Measurements from ENCODE around the gene PSMG4.

Gene PSMG4

DNA sequence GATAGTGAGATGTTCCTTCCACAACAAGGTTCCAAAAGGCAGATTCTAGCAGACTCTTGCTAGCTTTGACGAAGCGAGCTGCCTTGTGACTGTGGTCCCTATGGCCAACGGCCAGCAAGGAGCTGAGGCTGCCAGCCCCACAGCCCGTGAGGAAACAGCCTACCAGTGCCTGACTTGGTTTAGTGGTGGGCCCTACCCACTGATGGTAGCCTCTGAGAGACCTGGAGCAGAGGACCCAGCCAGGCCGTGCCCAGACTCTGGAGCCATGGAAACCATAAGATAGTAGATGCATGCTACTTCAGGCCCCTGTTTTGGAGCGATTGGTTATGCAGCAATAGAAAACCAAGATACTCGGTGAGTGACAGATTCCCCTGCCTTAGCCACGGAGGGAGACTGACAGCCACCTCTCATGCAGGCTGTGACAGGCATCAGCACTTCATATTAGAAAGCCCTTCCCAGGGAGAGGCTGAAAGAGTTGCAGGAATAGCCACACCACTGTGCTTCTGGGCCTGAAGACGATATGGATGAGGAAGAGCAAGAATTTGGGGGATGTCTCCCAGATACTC, 19.2 kb downstream of the PSMG4 start:
- no peak for DNase-seq

DNA sequence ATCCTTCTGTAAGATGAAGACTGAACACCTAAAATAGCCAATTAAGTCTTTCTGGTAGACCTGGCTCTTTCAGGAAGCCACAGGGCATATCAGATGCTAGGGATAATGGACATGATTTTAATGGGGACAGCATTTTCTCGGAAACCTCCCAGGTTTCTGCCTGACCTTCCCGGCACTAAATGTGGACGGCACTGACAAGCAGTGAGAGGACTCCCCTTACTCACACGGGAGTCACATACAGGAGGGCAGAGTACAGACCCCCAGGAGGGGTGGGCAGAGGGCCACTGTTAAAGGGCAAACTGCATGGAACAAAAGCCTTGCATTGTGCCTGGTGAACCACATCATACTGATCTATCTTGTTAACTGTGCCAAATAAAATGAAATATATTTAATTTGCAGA, 19.9 kb downstream of the PSMG4 start:
- DNase-seq: no peak

DNA sequence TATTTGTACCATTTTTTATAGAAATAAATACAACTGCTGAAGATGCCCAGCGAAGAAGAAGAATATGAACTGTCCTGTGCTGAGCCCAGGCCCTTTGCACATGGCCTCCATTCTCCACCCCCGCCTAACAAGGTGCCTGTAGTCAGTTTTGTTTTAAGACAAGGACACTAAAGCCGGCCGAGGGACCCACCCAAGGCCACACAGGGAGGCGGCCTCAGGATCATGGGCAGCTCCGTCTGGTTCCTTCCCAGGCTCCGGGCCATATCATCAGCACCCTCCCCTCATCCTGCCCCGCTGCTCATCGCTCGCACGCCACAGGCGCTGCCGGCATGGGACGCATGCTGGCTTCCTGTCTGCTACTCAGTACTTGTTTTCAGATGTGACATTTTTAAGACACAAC, 21.3 kb downstream of the PSMG4 start:
- no peak for DNase-seq

DNA sequence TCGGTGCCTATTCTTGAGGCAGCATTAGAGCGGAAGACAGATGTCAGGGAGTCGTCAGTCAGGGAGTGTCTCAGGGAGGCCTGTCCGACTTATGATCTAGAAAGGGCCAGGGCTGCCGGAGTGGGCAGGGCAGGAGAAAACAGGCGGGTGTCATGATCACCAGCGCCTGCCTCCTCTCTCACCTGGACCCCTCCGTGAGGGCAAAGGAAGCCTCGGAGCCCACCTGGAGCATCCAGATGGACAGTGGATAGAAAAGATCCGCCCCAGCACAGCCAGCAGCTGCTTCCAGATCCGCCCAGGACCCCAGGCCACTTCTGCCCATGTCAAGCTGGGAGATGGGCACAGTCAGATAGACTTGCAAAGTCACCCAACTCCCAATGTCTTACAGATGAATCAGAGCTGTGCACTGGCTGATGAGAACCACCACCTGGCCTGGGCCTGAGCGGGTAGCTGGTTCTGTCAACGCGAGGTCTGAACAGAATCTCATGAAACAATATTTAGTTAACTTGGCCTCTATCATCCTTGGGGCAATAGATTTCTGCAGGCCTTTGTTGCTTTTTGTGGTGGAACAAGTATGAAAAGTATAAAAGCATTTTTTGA, 22.2 kb downstream of the PSMG4 start:
- DNase-seq: no peak

DNA sequence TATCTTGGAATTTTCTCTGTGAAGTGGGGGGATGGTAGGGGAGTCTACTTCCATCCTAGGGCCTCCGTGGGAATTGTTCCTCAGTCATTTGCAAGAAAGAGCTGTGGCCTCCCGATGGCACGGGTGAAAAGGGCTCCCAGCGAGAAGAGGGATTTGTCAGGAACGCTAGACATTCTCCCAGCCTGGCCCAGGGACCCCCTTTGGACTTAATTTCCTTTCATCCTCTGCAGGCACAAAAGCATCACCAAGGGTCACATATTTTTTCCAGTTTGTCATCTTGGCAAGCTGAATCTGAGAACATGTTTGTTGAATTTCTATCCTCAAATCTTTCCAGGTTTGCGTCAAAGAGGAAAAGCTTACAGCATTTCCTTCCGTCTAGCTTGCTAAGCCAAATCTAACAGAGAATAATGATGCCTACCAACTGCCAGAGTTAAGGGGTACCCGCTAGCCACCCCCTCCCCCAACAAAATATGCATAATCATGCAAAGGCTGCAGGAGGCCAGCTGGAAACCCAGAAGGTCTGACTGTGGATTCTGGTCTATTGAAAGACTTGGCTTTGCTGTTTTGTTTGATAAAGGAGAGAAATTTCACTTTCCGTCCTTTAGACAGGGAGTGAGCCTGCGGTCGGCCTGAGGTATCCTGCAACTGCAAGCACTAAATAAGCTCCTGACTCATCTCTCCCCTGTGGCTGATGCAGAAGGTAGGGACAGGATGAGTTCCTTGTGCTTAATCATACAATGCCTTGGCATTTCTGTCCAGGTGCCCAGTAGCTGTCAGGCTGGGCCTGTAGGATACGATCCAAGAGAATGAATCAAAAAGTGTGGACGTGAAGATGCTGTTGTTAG, 23.1 kb downstream of the PSMG4 start:
- no peak for DNase-seq

DNA sequence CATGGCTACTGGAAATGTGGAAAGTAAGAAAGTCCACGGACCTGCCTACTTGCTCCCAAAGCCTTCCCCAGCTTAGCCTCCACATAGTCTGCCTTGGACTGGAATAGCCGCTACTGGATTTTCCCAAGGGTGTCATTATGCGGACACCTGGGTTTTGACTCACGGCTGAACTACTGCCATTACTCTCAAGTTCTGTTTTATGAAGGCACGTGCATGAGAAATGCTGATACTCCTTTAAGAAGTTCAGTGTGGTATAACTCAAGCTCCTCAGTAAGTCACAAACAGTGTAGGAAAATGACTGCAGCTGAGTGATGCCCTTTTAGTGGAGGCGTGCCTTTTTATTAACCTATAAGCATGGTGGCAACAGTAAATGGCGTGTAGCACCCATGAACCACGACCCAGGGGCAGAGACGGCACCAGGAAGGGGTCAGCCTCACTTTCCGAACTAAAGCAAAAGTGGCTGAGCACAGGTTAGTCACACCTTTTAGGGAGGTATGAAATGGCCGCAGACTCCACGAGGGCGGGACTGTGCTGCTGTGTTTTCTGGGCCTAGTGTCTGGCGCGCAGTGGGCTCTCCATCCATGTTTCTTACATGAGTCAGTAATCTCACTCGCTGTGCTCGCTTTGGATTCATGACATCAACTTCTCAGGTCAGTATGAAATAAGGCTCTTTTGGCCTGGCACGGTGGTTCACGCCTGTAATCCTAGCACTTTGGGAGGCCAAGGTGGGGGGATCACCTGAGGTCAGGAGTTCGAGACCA, 23.9 kb downstream of the PSMG4 start:
- DNase-seq: no peak

DNA sequence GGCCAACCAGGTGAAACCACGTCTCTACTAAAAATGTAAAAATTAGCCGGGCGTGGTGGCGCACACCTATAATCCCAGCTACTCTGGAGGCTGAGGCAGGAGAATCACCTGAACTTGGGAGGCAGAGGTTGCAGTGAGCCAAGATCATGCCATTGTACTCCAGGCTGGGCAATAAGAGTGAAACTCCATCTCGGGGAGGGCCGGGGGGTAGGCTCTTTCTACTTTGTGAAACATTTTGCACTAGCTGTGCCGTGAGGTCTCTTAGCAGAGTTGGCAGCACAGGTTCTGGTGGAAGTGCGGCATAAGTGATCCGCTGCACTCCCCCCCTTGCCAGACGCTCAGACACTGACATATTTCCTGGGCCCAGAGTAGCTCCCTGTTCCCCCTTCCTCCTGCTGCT, 24.5 kb downstream of the PSMG4 start:
- no peak for DNase-seq

DNA sequence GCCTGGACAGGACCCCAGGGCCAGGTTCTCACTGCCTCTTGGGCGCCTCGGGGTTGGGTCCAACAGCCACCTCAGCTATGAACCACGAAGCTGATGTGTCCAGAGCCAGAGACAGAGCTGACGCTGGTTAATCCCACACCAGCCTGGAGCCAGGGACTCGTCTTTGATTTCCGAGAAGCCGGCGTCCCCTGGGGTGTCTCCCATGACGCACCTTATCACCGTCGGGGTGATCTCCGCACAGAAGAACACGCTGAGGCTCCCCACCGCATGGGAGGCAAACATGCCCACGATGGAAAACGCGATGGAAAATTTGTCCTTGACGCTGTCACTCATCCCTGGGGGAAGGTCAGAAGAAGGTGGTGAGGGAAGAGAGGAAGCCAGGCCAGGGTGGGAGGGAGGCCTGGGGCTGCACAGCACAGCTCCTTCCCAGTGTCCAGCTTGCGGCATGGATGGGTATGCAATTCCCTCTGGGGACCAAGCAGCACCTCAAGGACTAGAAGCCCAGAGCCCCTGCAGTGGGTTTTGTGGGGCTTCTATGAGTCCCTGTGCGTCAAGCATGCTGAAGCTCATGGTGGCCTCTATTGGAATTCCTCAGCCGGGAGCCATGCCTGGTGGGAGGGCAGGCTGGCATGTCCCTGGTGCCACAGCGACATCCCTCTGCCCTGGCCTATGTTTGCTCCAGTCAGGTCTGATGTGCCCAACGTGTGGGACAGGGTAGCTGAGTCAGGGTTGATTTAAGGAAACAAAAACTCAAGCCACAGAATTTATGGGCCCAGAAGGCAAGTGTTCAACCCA, 25.1 kb downstream of the PSMG4 start:
- DNase-seq: no peak

DNA sequence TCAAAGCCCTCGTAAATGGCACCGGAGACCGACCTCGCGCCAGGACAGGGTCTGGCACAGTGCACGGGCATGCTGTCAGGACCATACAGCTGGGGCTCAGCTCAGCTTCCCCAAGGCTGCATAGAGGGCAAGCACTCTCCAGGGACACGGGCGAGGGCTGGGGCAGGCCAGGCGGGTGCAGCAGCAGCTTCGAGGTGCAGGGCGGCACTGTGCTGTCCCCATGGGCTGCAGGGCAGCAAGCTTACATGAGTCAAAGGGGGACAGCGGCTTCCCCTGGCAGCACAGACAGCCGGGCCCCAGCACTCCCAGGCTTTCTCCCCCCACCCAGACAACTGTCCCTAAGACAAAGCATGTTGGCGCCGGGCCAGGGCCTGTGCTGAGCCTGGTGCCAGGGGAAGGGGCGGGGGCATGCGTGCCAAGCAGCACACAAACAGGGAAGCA, 25.7 kb downstream of the PSMG4 start:
- DNase-seq: no peak

DNA sequence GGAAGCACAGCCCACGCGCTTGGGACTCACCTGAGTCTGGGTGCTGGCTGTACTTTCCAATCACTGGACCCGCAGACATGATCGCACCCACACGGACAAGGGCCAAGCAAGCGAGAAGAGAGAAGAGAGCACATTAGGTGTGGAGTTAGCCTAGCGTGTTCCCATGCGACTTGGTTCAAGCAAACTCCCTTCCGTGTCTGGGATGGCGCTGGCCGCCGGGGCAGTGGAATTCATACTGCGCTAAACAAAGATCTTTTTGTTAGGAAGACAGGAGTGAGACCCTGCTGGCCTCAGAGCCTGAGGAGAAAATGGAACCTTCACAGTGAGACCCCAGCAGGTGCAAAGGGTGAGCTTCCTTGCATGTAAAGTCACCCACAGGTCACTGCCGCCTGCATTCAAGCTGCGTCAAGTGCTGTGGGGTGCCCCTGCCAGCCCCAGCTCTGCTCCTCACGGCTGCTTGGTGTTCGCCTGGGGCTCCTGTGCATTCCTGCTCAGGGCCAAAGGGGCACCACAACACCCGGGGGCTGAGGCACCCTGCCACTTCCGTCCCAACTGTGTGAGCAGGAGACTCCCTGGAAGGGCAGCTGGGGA, 26.4 kb downstream of the PSMG4 start:
- no peak for DNase-seq

DNA sequence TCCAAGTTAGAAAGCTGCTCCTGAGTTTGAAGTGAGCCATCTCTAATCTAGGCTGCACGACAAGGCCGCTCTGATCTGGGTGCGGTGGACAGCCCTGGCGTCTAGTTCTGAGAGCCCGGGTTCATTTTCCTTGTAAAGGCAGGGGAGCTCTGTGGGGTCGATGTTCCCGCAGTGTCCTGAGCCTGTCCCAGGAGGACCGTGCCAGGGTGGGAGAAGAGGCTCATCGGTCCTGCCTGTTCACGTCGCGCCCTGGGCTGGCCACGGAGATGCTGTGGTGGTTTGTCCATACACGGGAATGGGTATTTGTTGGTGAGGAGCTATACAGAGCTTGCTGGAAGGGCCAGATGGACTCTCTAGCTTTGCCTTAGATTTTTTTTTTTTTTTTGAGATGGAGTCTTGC, 27.0 kb downstream of the PSMG4 start:
- DNase-seq: no peak

DNA sequence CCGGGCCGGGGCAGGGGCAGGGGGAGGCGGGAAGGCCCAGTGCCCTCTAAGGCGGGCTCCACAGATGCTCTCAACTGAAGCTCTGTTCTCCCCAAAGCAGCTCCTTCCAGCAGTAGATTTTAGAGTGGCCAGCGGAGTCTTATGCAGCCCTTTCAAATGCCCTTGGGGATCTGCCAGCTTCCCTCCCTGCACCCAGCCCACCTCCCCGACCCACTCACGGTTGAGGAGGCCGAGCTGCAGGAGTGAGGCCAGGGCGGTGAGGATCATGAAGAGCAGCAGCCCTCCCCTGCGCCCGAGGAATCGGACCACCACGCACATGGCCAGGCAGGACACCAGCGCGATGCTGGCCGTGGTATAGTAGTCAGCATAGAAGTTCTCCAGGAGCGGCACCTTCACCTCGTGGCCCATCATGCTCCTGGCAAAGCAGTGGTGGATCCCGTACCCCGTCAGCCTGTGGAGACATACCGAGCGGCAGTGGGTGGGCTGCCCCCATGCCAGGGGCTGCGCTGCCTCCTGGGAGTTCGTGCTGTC, 28.0 kb downstream of the PSMG4 start:
- no peak for DNase-seq

DNA sequence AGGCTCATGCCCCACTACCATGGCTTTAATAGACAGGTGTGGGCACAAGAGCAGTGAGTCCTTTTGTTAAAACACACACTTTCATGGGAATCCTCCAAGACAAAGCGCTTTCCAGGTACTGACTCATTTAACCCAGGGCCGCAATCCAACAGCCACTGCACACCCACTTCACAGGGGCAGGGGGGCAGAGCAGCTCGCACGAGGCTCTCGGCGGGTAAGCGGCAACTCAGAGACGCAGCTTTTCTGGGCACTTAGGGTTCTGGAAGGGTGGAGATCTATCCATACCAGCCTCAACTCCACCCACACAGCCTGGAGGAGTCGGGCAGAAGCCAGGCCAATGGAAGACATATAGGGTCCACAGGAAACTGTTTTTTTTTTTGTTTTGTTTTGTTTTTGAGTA, 28.6 kb downstream of the PSMG4 start:
- no peak for DNase-seq

DNA sequence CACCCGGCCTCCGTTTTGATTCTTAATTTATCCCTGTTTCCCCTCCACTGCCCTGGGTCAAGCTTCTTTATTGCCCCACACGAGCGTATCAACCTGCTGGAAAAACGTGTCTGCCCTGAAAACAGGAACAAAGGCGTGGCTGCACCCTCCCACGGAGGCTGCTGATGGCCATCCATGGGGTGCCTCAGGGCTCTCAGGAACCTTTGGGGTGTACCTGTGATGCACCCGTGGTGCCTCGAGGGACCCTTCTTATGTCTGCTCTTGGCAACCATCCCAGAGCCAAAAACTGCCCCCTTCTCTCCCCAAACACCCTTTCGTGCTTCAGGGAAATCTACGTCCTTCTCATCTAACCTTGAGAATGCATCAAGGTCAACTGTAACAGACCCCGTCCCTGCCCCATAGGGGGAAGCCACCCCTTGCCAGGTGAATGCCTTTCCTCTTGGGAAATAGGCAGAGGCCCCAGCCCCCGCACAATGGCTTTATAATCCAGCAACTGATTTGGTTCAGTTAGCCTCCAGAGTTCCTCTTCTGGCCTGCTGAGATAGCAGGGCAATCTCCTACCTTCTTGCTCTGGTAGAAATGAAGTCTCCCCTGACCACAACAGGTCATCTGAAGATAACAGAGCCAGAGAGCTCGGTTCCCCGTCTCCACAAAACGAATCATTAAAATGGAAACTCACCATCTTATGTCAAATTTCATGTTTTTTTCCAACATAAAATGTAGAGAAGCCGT, 29.4 kb downstream of the PSMG4 start:
- no peak for DNase-seq

DNA sequence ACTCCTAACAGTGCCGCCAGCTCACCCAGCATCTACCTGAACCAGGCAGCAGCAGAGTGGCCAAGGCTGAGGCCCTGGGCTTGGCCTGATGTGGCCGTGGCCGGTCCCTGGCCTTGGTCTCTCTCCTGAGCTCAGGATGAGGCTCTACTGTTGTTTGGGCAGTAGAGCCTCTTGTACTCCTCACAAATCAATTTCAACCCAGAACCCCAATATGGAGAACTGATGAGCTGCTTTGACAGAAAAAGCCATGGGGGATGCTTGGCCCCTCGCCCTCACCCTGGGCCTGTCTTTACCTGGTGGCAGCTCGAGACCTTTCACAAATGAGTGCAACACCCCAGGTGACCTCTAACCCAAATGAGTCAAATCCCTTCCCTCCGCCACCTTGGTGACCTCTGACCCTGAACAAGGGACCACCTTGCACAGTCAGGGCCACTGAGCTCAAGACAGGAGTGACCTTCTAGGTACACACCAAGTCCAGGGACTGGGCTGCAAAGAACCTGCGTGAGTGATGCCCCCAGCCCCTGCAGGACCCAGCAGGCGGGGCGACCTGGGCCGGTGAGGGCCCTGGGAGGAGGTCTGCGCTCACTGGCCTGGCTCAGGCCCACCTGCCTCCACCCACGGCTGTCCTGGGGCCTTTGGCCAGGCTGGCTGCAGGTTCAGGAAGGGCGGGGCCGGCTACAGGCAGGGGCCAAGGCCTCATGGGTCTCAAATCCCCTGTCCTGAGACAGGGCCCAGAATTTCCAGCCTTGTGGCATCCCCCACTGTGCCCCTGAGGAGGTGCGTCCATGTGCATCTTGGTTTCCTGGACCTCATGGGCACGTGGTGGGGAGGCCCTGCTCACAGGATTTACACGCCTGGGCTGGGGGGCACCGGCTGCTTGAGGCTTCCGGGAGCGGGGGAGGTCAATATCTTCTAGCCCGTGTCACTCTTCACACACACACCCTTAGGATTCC, 30.2 kb downstream of the PSMG4 start:
- DNase-seq: no peak

DNA sequence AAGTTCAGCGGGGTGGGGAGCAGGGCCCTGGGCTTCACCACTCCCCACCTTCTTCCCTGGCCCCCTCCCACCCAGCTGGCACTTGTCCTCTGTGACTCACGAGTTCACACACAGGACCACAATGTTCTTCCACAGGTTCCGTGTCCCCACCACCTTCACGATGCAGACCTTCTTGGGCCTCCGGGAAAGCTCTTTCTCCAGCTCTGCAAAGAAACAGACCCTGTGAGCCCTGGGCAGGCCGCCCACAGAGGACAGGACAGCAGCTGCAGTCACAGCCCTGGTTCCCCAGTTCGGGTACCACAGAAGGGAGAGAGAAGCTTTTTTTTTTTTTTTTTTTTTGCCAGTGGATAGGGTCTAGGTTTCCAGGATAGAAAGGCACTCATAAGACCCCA, 30.9 kb downstream of the PSMG4 start:
- no peak for DNase-seq

DNA sequence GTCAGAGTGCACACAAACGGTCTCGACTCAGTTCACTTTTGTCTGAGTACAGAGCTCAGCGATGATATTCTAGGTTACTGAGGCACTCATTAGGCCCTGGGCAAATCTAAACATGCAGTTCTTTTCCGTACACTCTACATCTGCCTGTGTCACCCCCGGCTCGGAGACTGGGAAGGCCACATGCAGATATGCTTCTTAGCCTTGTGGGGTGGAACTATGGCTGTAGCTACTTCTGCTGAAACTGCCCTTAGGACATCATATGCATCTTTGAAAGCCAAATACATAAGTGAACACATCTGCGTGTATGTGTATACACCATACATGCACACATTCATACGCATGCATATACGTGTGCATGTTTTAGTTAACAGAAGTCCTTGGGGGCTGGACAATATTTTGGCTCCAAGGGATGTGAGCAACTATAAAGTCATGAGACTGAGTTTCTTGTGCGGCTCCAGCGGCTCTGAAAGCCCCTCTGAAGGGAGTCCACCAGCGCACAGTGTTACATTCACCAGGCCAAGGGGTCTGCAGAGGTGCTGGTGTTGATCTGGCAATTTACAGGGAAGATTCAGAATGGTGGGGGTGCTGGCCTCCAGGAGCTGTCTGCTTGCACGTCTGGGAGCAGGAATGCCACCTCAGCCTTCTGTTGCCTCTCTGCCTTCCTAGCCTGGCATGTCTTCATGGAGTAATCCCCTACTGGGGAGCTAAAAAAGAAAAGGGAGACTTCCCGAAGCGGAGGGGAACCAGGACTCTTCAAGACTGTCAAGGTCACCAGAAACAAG, 31.6 kb downstream of the PSMG4 start:
- no peak for DNase-seq

DNA sequence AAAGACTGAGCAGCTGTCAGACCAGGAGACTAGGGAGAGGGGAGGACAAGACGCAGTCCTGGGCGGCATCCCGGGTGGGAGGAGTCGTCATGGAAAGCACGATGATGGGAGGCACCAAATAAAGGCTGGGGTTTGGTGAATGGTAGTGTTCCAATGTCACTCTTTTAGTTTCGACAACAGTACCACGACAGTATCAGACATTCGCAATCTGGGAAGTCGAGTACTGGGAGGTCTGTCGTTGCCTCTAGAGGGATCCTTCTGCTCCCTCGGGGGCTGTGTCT, 32.1 kb downstream of the PSMG4 start:
- no peak for DNase-seq

DNA sequence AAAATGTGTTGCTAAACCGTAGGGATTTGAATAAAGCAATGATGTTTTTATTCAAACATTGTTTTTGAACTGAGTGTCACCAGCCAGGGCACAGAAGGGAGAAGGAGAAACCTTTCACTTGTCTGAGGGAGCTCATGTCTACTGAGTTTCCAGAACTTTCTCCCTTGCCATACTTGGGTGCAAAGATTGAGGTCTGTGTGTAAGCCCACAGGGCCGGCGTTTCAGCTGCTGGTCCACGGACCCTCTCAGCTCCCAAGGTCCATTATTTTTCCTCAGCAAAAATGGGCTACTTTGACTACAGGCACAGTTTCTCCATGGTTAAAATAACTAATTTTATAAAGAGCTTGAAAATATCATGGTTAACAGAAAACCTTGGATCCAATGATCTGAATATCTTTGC, 32.6 kb downstream of the PSMG4 start:
- DNase-seq: no peak

DNA sequence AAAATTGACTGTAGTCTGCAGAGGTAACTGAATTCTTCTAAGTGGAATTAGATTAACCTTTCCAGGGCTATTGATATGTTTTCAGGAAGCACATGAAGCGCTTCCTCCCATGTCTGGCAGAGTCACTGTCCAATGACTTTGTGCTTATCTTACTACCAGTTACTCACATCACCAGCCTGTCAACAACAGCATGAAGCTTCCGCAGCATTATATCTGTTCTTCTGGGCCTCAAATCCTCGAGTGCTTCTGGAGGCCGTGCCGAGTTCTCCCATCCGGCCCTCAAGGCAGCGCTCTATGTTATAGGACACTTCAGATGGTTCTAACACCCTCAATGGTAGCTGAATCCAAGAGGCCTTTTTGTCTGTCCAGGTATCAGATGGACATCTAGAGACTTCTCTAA, 33.2 kb downstream of the PSMG4 start:
- no peak for DNase-seq
